Measurements from ENCODE around the gene KISS1R.

- no peak for TF ChIP-seq CTCF (conservative IDR thresholded peaks at IDR 0.05; ENCODE audit: low read depth, low read length)
- no peak for TF ChIP-seq USF2 (IDR thresholded peaks at IDR 0.05; ENCODE audit: low read depth, low read length)
- no peak for TF ChIP-seq ELK1 (IDR thresholded peaks at IDR 0.05; ENCODE audit: borderline replicate concordance, low read depth, low read length)
- no peak for TF ChIP-seq POLR2A (IDR thresholded peaks at IDR 0.05; ENCODE audit: low read depth, low read length)
Measured at GRCh38 chr19:947707-948539, 30.8 kb downstream of the KISS1R start.

Data from IMR-90 (cell line).